ENCODE data around the gene MYO1D.

MYO1D gene

DNA sequence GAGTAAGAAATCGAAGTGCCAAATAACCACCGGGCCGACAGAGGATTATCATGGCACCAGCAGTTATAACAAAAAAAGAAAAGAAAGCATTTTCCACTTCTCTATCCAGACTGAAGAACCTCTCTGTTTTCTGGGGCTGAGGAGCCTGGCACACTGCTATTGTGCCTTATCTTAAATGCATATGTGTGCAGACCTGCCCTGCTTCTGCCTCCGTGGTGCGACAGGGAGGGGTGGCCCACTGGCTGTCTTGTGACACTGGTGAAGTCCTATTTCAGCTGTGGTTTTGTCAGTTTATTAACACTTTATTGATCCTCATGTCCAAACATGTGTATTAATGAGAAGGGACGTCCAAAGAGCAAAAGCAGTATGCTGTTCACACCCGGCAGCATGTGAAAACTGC, 334.7 kb downstream of the MYO1D start:
- no peak for TF ChIP-seq CTCF (IDR thresholded peaks at IDR 0.05; ENCODE audit: extremely low read depth, insufficient read depth, missing control alignments)
- in situ Hi-C loops (cut with MboI; ENCODE audit: low pct_unique_long_range_greater_than_20kb, low sequenced_read_pairs, unreplicated experiment): no loop called here
- DNase-seq (ENCODE audit: low spot score): no peak

- in situ Hi-C loops (cut with MboI; ENCODE audit: low pct_unique_long_range_greater_than_20kb, low sequenced_read_pairs, unreplicated experiment): no loop called here
- DNase-seq (ENCODE audit: low spot score): no peak
- TF ChIP-seq CTCF (IDR thresholded peaks at IDR 0.05; ENCODE audit: extremely low read depth, insufficient read depth, missing control alignments): no peak
Observed at GRCh38 chr17:32541640-32542039, 335.3 kb downstream of the MYO1D start.

DNA sequence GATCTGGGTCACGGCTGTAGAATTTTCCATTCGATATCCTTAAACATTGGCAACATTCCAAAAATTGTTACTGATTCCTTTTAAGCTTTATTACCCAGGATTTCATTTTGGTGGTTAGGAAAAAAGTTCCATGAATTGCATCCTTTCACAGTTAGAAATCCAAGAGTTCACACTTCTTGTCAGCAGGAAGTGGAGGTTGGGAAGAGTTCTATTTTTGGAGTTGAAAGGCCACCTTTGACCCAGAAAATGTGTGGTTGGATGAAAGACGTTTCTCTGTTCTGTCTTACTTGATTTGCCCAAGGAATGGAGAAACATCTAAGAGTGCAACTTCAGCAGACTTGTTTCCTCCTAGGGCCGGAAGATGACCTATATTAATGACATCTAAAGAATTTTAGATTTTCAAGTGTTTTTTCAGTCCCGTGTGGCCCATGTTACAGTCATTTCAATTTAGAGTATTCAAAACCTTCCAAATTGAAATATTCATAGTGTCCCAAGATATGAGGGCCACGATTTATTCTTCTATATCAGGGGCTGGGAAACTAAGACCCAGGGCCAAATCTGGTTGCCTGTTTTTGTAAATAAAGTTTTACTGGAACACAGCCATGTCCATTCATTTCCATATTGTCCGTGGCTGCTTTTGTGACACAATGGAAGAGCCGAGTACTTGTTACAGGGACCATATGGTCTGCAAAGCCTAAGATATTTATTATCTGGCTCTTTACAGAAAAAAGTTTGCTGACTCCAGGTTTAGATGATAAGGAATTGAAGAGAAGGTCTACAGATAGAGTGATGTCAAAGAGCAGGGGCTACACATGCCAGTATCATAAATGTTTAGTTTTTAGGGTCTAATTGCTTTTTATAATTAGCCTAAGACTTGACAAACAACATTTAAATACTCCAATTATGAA, 339.9 kb downstream of the MYO1D start:
- no peak for DNase-seq (ENCODE audit: low spot score)
- no peak for TF ChIP-seq CTCF (IDR thresholded peaks at IDR 0.05; ENCODE audit: extremely low read depth, insufficient read depth, missing control alignments)
- in situ Hi-C loops (cut with MboI; ENCODE audit: low pct_unique_long_range_greater_than_20kb, low sequenced_read_pairs, unreplicated experiment): no loop called here

DNA sequence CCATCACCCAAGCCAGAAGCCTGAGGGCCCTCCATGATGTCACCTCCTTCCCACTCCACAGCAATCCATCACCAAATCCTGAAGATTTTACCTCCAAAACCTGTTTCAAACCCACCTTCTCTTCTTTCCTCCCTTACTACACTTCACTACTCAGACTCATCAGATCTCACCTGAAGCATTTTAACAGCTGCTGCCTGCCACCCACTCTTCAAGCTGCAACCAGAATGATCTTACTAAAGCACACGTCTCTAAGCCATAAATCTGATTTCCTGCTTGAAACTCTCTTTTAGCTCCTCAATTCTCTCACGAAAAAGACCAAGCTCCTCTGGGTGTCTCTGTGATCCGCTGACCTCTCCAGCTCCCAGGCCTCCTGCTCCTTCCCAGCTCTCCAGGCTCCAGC, 343.6 kb downstream of the MYO1D start:
- DNase-seq (ENCODE audit: low spot score): no peak
- in situ Hi-C loops (cut with MboI; ENCODE audit: low pct_unique_long_range_greater_than_20kb, low sequenced_read_pairs, unreplicated experiment): no loop called here
- TF ChIP-seq CTCF (IDR thresholded peaks at IDR 0.05; ENCODE audit: extremely low read depth, insufficient read depth, missing control alignments): no peak

GRCh38 chr17:32529604-32530003, 347.3 kb downstream of the MYO1D start:
- TF ChIP-seq CTCF (IDR thresholded peaks at IDR 0.05; ENCODE audit: extremely low read depth, insufficient read depth, missing control alignments): no peak
- DNase-seq (ENCODE audit: low spot score): no peak
- in situ Hi-C loops (cut with MboI; ENCODE audit: low pct_unique_long_range_greater_than_20kb, low sequenced_read_pairs, unreplicated experiment): no loop called here

GRCh38 chr17:32528825-32529224, 348.1 kb downstream of the MYO1D start:
- no peak for DNase-seq (ENCODE audit: low spot score)
- in situ Hi-C loops (cut with MboI; ENCODE audit: low pct_unique_long_range_greater_than_20kb, low sequenced_read_pairs, unreplicated experiment): no loop called here
- TF ChIP-seq CTCF (IDR thresholded peaks at IDR 0.05; ENCODE audit: extremely low read depth, insufficient read depth, missing control alignments): no peak

Data from GM13977 (cell line).